ENCODE measurements around the gene SEMA4C.

The SEMA4C gene

GRCh38 chr2:96819876-96820511, 49.9 kb downstream of the SEMA4C start:
- DNase-seq (ENCODE audit: low spot score) = no peak

- no peak for DNase-seq (ENCODE audit: low spot score)
Observed at GRCh38 chr2:96819128-96819875, 50.6 kb downstream of the SEMA4C start.

DNA sequence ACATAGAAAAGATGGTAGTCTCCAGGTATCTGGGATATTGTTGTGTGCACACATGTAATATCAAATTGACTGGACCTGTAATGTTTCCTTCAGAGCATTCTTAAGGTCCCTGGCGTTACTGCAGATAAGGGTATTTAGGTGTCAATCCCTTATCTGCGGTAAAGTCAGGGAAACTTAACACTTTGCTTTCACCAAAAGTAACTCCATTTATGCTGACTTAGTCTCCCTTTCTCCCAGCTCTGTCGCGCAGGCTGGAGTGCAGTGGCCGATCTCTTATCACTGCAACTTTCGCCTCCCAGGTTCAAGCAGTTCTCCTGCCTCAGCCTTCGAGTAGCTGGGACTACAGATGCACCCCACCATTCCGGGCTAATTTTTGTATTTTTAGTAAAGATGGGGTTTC, 52.0 kb downstream of the SEMA4C start:
- no peak for DNase-seq (ENCODE audit: low spot score)

- no peak for DNase-seq (ENCODE audit: low spot score)
Observed at GRCh38 chr2:96816836-96817702, 52.8 kb downstream of the SEMA4C start.

DNA sequence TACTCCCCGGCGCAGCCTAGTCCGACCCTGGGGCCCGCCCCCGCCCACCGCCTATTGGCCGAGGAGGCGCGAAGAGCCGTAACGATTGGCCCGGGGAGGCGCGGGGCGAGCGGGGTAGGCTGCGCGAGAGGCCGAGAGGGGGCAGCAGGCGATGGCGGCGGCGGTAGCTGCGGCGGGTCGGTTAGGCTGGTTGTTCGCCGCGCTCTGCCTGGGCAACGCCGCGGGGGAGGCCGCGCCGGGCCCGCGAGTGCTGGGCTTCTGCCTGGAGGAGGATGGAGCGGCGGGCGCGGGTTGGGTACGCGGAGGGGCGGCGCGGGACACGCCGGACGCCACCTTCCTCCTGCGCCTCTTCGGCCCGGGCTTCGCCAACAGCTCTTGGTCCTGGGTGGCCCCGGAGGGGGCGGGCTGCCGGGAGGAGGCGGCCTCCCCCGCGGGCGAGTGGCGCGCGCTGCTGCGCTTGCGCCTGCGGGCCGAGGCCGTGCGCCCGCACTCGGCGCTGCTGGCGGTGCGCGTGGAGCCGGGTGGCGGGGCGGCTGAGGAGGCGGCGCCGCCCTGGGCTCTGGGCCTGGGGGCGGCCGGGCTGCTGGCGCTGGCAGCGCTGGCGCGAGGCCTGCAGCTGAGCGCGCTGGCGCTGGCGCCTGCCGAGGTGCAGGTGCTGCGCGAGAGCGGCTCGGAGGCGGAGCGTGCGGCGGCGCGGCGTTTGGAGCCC, 53.6 kb downstream of the SEMA4C start, which contains the start of gene CNNM3:
Gene CNNM3 (plus strand): TSS at position 142 of the 709 bp plus-strand sequence. CDS start 10 bp downstream, at position 152.
- peak; percentile 100 for DNase-seq (ENCODE audit: low spot score)

DNA sequence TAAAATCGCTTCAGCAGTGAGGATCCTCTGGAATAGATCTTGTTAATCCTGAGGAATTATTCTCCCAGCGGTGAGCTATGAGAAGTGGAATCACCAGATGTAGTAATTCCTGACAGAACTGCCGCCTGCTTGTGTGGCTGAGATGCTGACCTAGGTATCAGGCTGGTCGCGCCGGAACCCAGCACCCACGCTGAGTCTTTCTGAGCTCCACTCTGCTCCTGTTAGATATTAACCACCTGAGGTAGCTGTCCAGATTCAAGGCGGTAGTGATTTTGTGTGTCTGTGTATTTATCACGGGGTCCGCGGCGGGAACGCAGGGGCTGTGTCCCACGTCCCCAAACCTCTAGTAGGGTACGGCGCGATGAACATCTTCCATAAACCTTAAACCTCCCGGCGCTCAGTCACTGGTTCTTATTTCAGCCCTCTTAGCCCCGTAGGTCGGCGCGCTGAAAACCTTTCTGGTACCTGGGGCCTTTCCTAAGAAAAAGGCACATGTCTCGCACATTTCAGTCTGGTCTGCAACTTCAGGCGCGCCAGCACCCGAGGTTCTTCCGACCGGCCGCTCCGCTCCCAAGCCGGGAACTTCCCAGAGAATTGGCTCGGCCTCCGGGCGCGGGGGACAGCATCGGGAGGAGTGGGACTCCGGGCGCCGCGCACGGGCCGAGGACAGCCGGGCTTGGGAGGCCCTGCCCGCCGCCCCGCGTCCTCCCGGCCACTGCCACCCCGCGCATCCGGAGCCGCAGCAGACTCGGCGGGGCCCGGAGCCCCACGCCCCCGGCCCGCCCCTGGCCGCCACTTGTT, 54.4 kb downstream of the SEMA4C start:
- DNase-seq (ENCODE audit: low spot score) = peak; percentile 52

GRCh38 chr2:96813656-96814055, 56.2 kb downstream of the SEMA4C start:
- DNase-seq (ENCODE audit: low spot score) = no peak

GRCh38 chr2:96811917-96812316, 58.0 kb downstream of the SEMA4C start:
- DNase-seq (ENCODE audit: low spot score) = peak; percentile 48

DNA sequence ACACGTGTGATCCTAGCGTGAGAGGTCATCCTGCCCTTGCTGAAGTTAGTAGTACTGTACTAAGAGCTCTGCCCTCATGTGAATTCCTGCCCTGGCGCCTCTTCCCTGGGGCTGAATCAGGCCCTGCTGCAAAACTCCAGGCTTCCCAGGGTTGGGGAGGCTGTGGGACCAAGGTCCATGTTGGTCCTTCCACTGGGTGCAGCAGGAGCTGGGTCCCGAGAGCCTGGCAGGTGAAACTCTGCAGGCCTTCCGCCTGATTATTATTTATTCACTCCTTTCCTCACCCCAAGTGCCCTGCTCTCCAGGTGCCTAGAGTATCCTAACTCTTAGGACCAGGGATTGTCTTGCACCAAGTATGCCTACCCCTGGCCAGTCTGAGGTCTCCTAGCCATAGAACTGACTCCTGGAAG, 59.1 kb downstream of the SEMA4C start:
- DNase-seq (ENCODE audit: low spot score) = no peak

GRCh38 chr2:96809951-96810782, 59.7 kb downstream of the SEMA4C start:
- no peak for DNase-seq (ENCODE audit: low spot score)

All from GM03348 (cell line).